Astrocyte (in vitro differentiated cells and primary cell): ENCODE results near the gene SLC38A4. TPM values are rescaled to one million over a fixed set of nuclear protein-coding genes. Genes with fewer than 3 reads are reported as not detected.

Source experiments
- DNase-seq: peaks from one replicate; pipeline ENCODE4 v3.0.0-alpha.2; 2010; ENCODE audit warnings: low read depth
- FAIRE-seq: peaks from 2 replicates; lab custom pipeline; 2011; peaks lifted over from hg19 to GRCh38; lab: Jason Lieb, UNC
- H2AFZ ChIP-seq: 2 replicates; pipeline ENCODE4 v1.6.0; 2012; ENCODE audit warnings: low read depth, low read length, inconsistent platforms
- H3K27ac ChIP-seq: 2 replicates; pipeline ENCODE4 v1.5.1; 2011; ENCODE audit warnings: low read depth, low read length, inconsistent platforms
- H3K27me3 ChIP-seq: 2 replicates; pipeline ENCODE4 v1.6.0; 2011; ENCODE audit warnings: low read length, inconsistent platforms; ENCODE audit not compliant: insufficient read depth
- H3K36me3 ChIP-seq: 2 replicates; pipeline ENCODE4 v1.5.1; 2011; ENCODE audit warnings: low read length, inconsistent platforms; ENCODE audit not compliant: insufficient read depth
- H3K4me1 ChIP-seq: 2 replicates; pipeline ENCODE4 v1.5.1; 2011; ENCODE audit warnings: low read length, inconsistent platforms; ENCODE audit not compliant: insufficient read depth
- H3K4me2 ChIP-seq: 2 replicates; pipeline ENCODE4 v1.6.0; 2012; ENCODE audit warnings: low read length, inconsistent platforms
- H3K4me3 ChIP-seq: 2 replicates; pipeline ENCODE4 v1.5.1; 2011; ENCODE audit warnings: low read depth, mild to moderate bottlenecking, low read length, inconsistent platforms; ENCODE audit not compliant: insufficient read depth
- H3K79me2 ChIP-seq: 2 replicates; pipeline ENCODE4 v1.6.0; 2012; ENCODE audit warnings: mild to moderate bottlenecking, low read length, inconsistent platforms; ENCODE audit not compliant: insufficient read depth
- H3K9ac ChIP-seq: 2 replicates; pipeline ENCODE4 v1.6.0; 2012; ENCODE audit warnings: mild to moderate bottlenecking, low read length, inconsistent platforms
- H3K9me3 ChIP-seq: 2 replicates; pipeline ENCODE4 v1.5.1; 2012; ENCODE audit warnings: low read depth, mild to moderate bottlenecking, low read length, inconsistent platforms; ENCODE audit not compliant: insufficient read depth
- H4K20me1 ChIP-seq: 2 replicates; pipeline ENCODE4 v1.6.0; 2012; ENCODE audit warnings: low read length, inconsistent platforms; ENCODE audit not compliant: insufficient read depth
- H3K27ac Mint-ChIP-seq: one replicate; pipeline ENCODE4 v1.8.0; 2021; ENCODE audit warnings: mild to moderate bottlenecking, mixed read lengths; ENCODE audit not compliant: unreplicated experiment
- H3K27me3 Mint-ChIP-seq: one replicate; pipeline ENCODE4 v1.8.0; 2021; ENCODE audit warnings: low read depth, mixed read lengths; ENCODE audit not compliant: unreplicated experiment
- H3K36me3 Mint-ChIP-seq: one replicate; pipeline ENCODE4 v1.8.0; 2021; ENCODE audit warnings: low read depth, mixed read lengths; ENCODE audit not compliant: unreplicated experiment
- H3K4me1 Mint-ChIP-seq: one replicate; pipeline ENCODE4 v1.8.0; 2021; ENCODE audit warnings: low read depth, mixed read lengths; ENCODE audit not compliant: unreplicated experiment
- H3K4me3 Mint-ChIP-seq: one replicate; pipeline ENCODE4 v1.8.0; 2021; ENCODE audit warnings: mild to moderate bottlenecking, moderate library complexity, mixed read lengths; ENCODE audit not compliant: unreplicated experiment
- H3K9me3 Mint-ChIP-seq: one replicate; pipeline ENCODE4 v1.8.0; 2021; ENCODE audit warnings: mild to moderate bottlenecking, mixed read lengths; ENCODE audit not compliant: unreplicated experiment
- EZH2 ChIP-seq: IDR thresholded peaks from 2 replicates; pipeline ENCODE4 v1.6.1; 2012; ENCODE audit warnings: mild to moderate bottlenecking, low read length, inconsistent platforms; ENCODE audit not compliant: insufficient read depth
- total RNA-seq: library from RNA; stranded (reverse); gene quantifications from 2 replicates; pipeline ENCODE4 v1.2.1, GENCODE V29; 2021
- TF ChIP-seq, protein P1 (sequence below): IDR thresholded peaks from 2 replicates; pipeline ENCODE4 v1.5.1; 2011; ENCODE audit warnings: low read depth, mild to moderate bottlenecking, inconsistent platforms, low read length, moderate library complexity; ENCODE audit not compliant: insufficient read depth

The SLC38A4 gene
- total RNA-seq, 1 donor from 2014 or later = 1.6 TPM

GRCh38 chr12:46723629-46724419 lies 102.0 kb downstream of the SLC38A4 start:
- peaks cover 10% of the 10 kb centered on the region for H3K9me3 Mint-ChIP-seq
- Histone ChIP-seq H3K27ac (no peak overlapping the region), H3K9ac (no peak overlapping the region), H3K4me2 (no peak overlapping the region), H3K27me3 (no peaks in the 10 kb centered on the region), H3K4me1 (no peaks in the 10 kb centered on the region), H3K9me3 (no peaks in the 10 kb centered on the region), H3K4me3 (no peak overlapping the region), H4K20me1 (no peaks in the 10 kb centered on the region), H2AFZ (no peak overlapping the region), H3K79me2 (no peaks in the 10 kb centered on the region), H3K36me3 (no peaks in the 10 kb centered on the region)
- H3K4me3 Mint-ChIP-seq = no peak overlapping the region
- no peaks in the 10 kb centered on the region for H3K4me1 Mint-ChIP-seq
- DNase-seq = no peak
- H3K27ac Mint-ChIP-seq = no peak overlapping the region
- FAIRE-seq = no peak
- TF ChIP-seq, protein P1, sequence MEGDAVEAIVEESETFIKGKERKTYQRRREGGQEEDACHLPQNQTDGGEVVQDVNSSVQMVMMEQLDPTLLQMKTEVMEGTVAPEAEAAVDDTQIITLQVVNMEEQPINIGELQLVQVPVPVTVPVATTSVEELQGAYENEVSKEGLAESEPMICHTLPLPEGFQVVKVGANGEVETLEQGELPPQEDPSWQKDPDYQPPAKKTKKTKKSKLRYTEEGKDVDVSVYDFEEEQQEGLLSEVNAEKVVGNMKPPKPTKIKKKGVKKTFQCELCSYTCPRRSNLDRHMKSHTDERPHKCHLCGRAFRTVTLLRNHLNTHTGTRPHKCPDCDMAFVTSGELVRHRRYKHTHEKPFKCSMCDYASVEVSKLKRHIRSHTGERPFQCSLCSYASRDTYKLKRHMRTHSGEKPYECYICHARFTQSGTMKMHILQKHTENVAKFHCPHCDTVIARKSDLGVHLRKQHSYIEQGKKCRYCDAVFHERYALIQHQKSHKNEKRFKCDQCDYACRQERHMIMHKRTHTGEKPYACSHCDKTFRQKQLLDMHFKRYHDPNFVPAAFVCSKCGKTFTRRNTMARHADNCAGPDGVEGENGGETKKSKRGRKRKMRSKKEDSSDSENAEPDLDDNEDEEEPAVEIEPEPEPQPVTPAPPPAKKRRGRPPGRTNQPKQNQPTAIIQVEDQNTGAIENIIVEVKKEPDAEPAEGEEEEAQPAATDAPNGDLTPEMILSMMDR = no peak
- TF ChIP-seq EZH2 = no peak
- no peaks in the 10 kb centered on the region for H3K27me3 Mint-ChIP-seq
- no peaks in the 10 kb centered on the region for H3K36me3 Mint-ChIP-seq

GRCh38 chr12:46722394-46723185 lies 103.2 kb downstream of the SLC38A4 start:
- no peaks in the 10 kb centered on the region for H3K79me2 ChIP-seq
- Mint-ChIP-seq H3K9me3 (peaks cover 4% of the 10 kb centered on the region), H3K4me1 (no peaks in the 10 kb centered on the region), H3K27me3 (no peaks in the 10 kb centered on the region), H3K27ac (no peak overlapping the region), H3K36me3 (no peaks in the 10 kb centered on the region), H3K4me3 (no peak overlapping the region)
- DNase-seq (no peak), FAIRE-seq (no peak)
- no peak overlapping the region for H3K9ac ChIP-seq
- no peaks in the 10 kb centered on the region for H3K4me1 ChIP-seq
- H3K36me3 ChIP-seq = no peaks in the 10 kb centered on the region
- H3K4me3 ChIP-seq = no peak overlapping the region
- no peaks in the 10 kb centered on the region for H4K20me1 ChIP-seq
- no peak overlapping the region for H3K4me2 ChIP-seq
- no peaks in the 10 kb centered on the region for H3K9me3 ChIP-seq
- H3K27me3 ChIP-seq = no peaks in the 10 kb centered on the region
- no peak overlapping the region for H2AFZ ChIP-seq
- no peak overlapping the region for H3K27ac ChIP-seq
- TF ChIP-seq EZH2 = no peak
- TF ChIP-seq, protein P1 = no peak
